ENCODE results near the gene IRF2BP2.

IRF2BP2 gene

DNA sequence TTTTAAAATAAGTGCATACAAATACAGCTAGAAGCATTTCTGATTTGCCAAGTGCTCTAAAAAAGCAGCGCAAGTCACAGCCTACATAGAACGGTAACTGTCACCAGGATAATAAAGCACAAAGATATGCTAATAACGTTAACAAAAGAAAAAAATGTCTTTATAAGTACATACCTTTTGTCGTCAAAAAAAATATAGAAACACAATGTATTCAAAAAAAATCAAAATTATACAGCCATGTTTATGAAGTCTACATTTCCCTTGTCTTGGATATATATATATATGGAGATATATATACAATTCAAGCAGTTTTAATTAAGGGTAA is 3.2 kb downstream of the IRF2BP2 start:
- peak overlapping the region; percentile 94 for H3K9ac ChIP-seq (ENCODE audit: low read depth, low read length)
- peak overlapping the region; percentile 95 for H3K27ac ChIP-seq (ENCODE audit: low read length)
- peaks cover 55% of the 10 kb centered on the region for H4K20me1 ChIP-seq (ENCODE audit: insufficient read depth, low read length)
- H3K4me1 ChIP-seq (ENCODE audit: insufficient read depth, low read length) = peaks cover 69% of the 10 kb centered on the region
- H3K9me3 ChIP-seq (ENCODE audit: insufficient read depth, low read length, severe bottlenecking) = no peaks in the 10 kb centered on the region
- ATAC-seq (ENCODE audit: insufficient read depth, low read depth) (no peak), DNase-seq (no peak)
- peaks cover 82% of the 10 kb centered on the region for H3K79me2 ChIP-seq (ENCODE audit: insufficient read depth, low read length)
- no peaks in the 10 kb centered on the region for H3K27me3 ChIP-seq (ENCODE audit: insufficient read depth, low read length, poor library complexity)
- TF ChIP-seq EZH2 (IDR thresholded peaks at IDR 0.05; ENCODE audit: borderline replicate concordance, low read depth, low read length, severe bottlenecking) = no peak
- TF ChIP-seq, protein P1, sequence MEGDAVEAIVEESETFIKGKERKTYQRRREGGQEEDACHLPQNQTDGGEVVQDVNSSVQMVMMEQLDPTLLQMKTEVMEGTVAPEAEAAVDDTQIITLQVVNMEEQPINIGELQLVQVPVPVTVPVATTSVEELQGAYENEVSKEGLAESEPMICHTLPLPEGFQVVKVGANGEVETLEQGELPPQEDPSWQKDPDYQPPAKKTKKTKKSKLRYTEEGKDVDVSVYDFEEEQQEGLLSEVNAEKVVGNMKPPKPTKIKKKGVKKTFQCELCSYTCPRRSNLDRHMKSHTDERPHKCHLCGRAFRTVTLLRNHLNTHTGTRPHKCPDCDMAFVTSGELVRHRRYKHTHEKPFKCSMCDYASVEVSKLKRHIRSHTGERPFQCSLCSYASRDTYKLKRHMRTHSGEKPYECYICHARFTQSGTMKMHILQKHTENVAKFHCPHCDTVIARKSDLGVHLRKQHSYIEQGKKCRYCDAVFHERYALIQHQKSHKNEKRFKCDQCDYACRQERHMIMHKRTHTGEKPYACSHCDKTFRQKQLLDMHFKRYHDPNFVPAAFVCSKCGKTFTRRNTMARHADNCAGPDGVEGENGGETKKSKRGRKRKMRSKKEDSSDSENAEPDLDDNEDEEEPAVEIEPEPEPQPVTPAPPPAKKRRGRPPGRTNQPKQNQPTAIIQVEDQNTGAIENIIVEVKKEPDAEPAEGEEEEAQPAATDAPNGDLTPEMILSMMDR (IDR thresholded peaks at IDR 0.05; ENCODE audit: borderline replicate concordance, extremely low read depth, low read length, poor library complexity, severe bottlenecking) = no peak
- H3K4me2 ChIP-seq (ENCODE audit: insufficient read depth, low read length) = peak overlapping the region; percentile 90
- H2AFZ ChIP-seq (ENCODE audit: low read depth, low read length) = no peak overlapping the region
- H3K4me3 ChIP-seq (ENCODE audit: low read depth in 1 of 2, low read length in 2 of 2) = peak overlapping the region; percentile 62 to 69
- H3K36me3 ChIP-seq (ENCODE audit: insufficient read depth, low read length) = peaks cover 66% of the 10 kb centered on the region

- Histone ChIP-seq H2AFZ (ENCODE audit: low read depth, low read length) (no peak overlapping the region), H3K9me3 (ENCODE audit: insufficient read depth, low read length, severe bottlenecking) (no peaks in the 10 kb centered on the region), H3K4me3 (ENCODE audit: low read depth in 1 of 2, low read length in 2 of 2) (peak overlapping the region; percentile 62 to 69), H3K79me2 (ENCODE audit: insufficient read depth, low read length) (peaks cover 82% of the 10 kb centered on the region), H3K4me2 (ENCODE audit: insufficient read depth, low read length) (peak overlapping the region; percentile 90), H3K36me3 (ENCODE audit: insufficient read depth, low read length) (peaks cover 66% of the 10 kb centered on the region), H3K4me1 (ENCODE audit: insufficient read depth, low read length) (peaks cover 69% of the 10 kb centered on the region), H3K27ac (ENCODE audit: low read length) (peak overlapping the region; percentile 95), H3K27me3 (ENCODE audit: insufficient read depth, low read length, poor library complexity) (no peaks in the 10 kb centered on the region), H4K20me1 (ENCODE audit: insufficient read depth, low read length) (peaks cover 55% of the 10 kb centered on the region), H3K9ac (ENCODE audit: low read depth, low read length) (peak overlapping the region; percentile 94)
- peak; percentile 23; the same call in 1 of the 3 replicates for ATAC-seq (ENCODE audit: insufficient read depth, low read depth)
- no peak for TF ChIP-seq EZH2 (IDR thresholded peaks at IDR 0.05; ENCODE audit: borderline replicate concordance, low read depth, low read length, severe bottlenecking)
- TF ChIP-seq, protein P1 (IDR thresholded peaks at IDR 0.05; ENCODE audit: borderline replicate concordance, extremely low read depth, low read length, poor library complexity, severe bottlenecking) = no peak
- peak; percentile 45 for DNase-seq
Measured at GRCh38 chr1:234605983-234606783, 3.8 kb downstream of the IRF2BP2 start.

DNA sequence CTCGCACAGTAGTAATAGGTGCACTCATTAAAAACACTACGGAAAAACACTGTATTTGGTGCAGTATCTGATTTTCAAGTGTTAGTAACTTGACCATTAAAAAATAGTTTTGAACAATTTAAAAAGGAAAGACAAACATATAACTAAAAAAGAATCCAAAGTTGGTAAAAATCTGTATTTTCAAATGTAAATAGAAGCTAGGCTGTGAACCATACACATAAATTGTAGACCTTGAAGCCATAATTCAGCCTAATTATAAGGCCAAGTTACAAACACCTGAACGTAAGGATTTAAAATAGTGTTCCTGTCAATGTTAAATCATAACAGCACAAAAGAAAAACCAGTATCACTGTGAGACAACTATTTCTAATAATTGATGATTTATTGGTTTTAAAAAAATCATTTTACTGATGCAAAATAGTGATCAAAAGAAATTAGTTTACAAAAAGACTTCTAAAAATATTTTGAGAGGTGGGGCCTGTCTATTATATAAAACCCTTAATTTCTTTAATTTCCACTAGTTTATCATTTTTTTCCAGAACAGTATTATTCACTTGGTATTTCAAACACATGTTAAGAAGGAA is 4.5 kb downstream of the IRF2BP2 start:
- DNase-seq = no peak
- Histone ChIP-seq H3K4me3 (ENCODE audit: low read depth in 1 of 2, low read length in 2 of 2) (peak overlapping the region; percentile 62 to 69), H2AFZ (ENCODE audit: low read depth, low read length) (no peak overlapping the region), H4K20me1 (ENCODE audit: insufficient read depth, low read length) (peaks cover 55% of the 10 kb centered on the region), H3K9ac (ENCODE audit: low read depth, low read length) (peak overlapping the region; percentile 94), H3K27me3 (ENCODE audit: insufficient read depth, low read length, poor library complexity) (no peaks in the 10 kb centered on the region), H3K36me3 (ENCODE audit: insufficient read depth, low read length) (peaks cover 66% of the 10 kb centered on the region), H3K27ac (ENCODE audit: low read length) (peak overlapping the region; percentile 95), H3K4me1 (ENCODE audit: insufficient read depth, low read length) (peaks cover 74% of the 10 kb centered on the region), H3K79me2 (ENCODE audit: insufficient read depth, low read length) (peaks cover 85% of the 10 kb centered on the region), H3K4me2 (ENCODE audit: insufficient read depth, low read length) (peak overlapping the region; percentile 90), H3K9me3 (ENCODE audit: insufficient read depth, low read length, severe bottlenecking) (no peaks in the 10 kb centered on the region)
- ATAC-seq (ENCODE audit: insufficient read depth, low read depth) = no peak
- no peak for TF ChIP-seq EZH2 (IDR thresholded peaks at IDR 0.05; ENCODE audit: borderline replicate concordance, low read depth, low read length, severe bottlenecking)
- TF ChIP-seq, protein P1 (IDR thresholded peaks at IDR 0.05; ENCODE audit: borderline replicate concordance, extremely low read depth, low read length, poor library complexity, severe bottlenecking) = no peak
